CD4-positive, alpha-beta T cell treated with Interferon gamma for 1 hour (primary cell): ENCODE data around the gene PLEKHG3.

Source experiments
- DNase-seq: peaks from one replicate; pipeline ENCODE4 v3.0.0-alpha.2; 2020

PLEKHG3 gene

DNA sequence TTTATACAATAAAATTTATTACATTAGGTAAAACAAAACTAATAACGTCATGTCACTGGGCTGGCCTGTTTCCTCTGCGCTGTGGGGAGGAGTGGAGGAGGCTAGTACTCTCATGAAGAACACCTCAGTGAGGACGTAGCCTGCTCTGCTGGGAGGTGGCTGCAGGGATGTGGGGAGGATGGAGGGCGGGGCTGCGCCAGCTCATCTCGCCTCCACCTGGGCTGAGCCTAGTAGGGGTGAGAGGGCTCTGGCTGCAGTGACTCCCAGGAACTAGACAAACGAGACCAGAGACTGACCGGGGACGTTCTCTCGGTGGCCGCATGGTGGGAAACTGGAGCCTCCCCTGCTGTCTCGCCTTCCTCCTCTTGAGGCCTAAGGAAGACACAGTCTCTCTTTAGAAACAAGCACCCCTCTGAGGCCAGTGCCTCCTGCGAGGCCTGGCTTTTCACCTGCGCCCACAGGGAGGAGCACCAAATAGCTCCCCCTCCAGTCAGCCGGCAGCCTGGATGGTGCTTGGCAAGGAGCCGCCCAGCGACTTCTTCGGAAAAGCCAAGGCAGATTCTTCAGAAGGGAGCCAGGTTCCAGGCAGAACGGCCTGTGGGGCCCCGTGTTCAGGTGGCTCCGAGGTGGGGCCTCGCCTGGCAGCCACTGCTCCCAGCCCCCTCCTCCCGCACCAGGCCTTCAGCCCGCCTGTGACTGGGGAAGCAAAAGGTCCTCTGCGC is 62.4 kb downstream of the PLEKHG3 start:
- no peak for DNase-seq

DNA sequence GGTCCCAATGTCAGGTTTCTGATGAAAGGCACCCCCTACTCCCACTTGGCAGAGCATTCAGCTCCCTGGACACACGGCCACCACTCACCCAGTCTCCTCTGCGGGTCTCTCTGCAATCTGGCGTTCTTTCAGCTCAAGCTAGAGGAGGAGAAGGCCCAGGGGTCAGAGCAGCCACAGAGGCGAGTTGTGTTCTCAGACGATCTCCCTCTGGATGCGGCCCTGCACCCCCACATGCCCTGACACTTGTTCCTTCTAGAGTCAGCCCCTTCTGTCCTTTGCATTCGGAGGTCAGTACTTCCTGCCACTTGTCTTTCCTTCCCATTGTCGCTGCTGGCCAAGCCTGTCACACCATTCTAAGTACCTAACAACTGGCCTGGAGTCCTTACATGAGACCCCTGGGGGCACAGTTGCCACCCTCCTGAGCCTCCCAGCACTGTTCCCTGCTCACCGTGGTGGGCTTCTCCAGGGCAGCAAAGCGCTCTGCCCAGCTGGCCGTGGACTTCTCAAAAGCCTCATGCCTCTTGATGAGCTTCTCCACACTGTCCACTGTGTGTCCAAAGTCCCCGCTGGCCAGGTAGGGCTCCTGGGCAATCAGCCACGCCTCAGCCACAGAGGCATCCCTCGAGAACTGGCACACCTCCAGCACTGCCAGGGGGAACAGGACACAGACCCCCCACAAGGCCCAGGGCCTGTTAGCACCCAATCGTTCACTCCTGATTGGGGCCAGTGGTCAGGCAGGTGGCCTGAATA is 63.2 kb downstream of the PLEKHG3 start:
- DNase-seq = no peak

- DNase-seq = no peak
These were observed 64.3 kb downstream of the PLEKHG3 start for GRCh38 chr14:64768401-64769095.

GRCh38 chr14:64769096-64770020 is 65.1 kb downstream of the PLEKHG3 start:
- DNase-seq = no peak

DNA sequence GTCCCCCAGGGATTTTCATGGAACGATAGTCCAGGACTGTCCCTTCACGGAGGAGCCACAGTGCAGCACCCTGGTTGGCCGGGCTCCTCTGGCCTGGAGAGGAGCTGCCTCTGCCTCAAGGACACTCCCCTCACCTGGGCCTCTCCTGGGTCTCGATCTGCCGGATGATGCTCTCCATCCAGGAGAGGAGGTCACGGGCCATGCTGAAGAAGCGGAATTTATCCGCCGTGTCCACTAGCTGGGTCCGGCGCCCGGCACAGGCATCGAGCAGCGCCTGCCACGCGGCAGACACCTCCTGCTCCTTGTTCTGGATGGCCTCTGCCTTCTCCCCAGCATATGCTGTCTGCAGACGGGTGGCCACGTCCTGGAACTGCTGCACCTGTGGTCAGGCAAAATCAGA is 66.5 kb downstream of the PLEKHG3 start:
- DNase-seq = no peak

GRCh38 chr14:64771161-64771560 is 66.9 kb downstream of the PLEKHG3 start:
- DNase-seq = no peak

DNA sequence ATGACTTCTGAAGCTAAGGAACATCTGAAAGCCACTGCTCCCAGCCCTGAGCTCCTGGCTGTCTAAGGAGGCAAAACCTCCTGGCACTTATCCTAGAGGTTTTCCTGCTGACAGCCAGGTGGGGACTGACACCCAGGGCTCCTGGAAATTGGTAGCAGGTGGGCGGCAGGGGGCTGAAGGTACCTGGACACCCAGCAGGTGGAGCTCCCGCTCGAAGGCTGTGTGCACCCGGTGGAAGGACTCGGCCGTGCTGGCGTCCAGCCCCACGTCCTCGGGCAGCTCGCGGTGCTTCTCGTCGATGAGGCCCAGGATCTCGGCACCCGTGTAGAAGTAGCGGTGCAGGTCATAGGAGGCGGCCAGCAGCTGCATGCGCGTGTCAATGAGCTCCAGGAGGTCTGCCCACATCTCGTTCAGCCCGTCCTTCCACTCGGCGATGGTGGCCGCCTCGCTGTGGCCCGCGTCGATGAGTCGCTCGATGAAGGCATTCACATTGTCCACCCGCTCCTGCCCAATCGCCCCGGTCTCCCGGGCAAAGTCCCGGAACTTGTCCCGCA is 68.2 kb downstream of the PLEKHG3 start:
- DNase-seq = no peak

GRCh38 chr14:64773046-64773445 is 68.8 kb downstream of the PLEKHG3 start:
- DNase-seq = no peak

DNA sequence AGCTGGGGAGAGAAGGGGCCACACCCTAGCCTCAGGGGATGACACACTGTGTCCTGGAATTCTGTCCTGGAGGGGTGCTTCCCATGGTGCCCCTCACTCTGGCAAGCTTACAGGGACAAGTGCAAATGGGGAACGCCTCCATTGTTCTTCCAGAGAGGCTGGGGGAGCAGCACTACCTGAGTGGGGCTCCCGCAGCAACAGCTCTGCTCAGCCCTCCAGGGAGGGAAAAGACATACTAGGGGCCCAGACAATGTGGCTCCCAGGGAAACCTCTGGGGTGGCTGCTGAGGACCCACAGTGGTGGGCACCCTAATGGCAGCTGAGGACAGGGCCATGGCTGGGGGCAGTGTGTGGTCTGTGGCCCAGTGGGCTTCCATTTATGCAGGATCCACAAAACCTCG is 69.4 kb downstream of the PLEKHG3 start:
- no peak for DNase-seq

- no peak for DNase-seq
These were observed 70.0 kb downstream of the PLEKHG3 start for GRCh38 chr14:64774272-64774671.

GRCh38 chr14:64775081-64775777 is 71.0 kb downstream of the PLEKHG3 start:
- no peak for DNase-seq

GRCh38 chr14:64777461-64777860 is 73.2 kb downstream of the PLEKHG3 start:
- DNase-seq = no peak

DNA sequence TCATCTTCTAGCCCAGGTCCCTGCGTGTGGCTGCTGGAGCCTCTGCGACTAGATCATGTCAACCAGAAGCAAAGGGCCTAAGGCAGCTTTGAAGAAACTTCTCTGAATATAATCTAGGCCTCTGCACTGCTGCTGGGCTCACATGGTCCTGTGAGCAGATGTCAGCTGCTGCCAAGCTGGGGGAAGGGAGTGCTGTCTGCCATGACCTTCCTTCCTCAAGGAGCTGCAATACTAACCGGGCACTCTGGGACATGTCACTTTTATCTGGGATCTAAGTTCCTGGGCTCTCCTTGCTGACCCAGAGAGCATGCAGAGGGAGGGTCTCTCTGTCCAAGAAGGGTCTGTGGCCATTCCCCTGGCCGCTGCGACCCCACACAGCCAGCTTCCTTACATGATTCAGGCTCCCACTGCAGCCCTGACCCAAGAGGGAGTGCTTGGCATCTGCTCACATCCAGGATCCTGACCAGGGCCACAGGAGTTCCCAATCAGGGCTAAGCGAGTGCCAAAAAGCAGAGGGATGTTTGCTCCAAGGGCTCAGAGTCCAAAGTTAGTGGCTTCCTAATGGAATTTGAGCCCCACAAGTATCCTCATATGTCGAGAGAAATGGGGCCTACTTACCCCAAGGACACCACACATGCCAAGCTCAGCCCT is 74.0 kb downstream of the PLEKHG3 start:
- DNase-seq = no peak

DNA sequence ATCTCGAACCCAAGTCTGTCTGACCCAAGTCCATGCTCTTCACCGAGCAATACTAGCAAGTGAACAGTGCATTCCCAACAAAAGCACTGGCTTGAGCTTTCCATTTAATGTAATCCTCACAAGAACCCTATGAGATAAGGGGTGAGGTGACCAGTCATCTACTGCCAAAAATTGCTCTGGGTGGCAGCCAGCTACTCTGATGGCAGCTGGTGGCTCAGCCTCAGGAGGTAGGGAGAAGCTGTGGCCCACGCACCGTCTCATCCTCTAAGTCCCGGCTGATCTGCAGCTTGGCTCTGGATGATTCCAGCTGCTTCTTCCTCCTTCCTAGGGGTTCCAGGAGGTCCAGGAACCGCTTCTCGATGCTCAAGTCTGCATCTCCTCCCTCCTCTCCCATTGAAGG is 75.2 kb downstream of the PLEKHG3 start:
- DNase-seq = no peak

- DNase-seq = no peak
These were observed 78.0 kb downstream of the PLEKHG3 start for GRCh38 chr14:64782196-64782595.

DNA sequence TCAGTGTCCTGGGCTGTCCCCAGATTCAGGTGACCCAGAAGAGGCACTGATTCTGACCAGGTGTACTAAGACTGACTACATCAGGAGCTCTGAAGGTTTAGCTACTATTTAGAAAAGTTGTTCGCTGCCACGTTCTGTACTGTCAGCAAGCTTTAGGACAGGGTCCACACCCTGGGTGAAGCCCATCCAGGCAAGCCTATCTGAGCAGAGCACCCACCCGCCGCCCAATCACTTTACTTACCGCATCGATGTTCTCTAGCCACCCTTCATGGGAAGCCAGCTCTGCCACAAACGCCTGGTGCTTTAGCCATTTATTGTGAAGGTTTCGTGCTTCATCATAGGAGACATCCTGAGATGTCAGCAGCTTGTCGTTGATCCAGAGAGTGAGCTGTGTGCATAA is 79.8 kb downstream of the PLEKHG3 start:
- no peak for DNase-seq

DNA sequence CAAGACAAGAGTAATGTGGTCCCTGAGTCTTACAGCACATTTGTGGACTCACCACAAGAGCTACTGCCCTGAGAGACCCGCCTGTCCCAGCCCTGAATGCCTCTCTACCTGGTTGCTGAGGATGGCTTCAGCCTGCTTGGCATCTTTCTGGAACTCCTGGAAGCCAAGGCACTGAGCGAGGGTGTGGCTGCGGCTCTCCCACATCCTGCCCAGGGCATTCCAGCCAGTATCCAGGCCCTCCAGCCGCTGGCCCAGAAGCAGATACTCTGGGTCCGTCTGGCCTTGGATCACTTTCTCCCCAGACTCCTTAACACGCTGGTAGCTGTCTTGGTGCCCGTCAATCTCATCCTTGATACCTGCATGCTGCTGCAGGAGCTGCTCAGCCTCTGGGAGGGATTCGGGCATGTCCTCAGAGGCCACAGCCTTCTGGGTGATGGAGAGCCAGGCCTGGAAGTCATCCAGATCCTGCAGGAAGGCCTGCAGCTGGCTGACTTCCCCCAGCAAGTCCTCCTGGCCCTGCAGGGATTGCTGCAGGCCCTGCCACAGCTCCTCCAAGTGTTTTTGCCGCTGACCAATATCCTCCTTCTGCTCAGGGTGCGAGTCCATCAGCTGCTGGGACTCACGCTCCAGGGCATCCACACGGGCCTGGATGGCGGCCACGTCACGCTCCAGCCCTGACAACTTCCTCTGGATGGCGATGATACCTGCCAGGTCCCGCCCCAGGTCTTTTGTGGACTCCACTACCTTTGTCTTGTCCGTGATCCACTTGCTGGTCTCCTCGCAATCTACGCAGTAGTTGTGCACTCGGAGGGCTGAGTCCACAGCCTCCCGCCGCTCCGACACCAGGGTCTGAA is 82.3 kb downstream of the PLEKHG3 start:
- DNase-seq = no peak

- DNase-seq = no peak
These were observed 83.4 kb downstream of the PLEKHG3 start for GRCh38 chr14:64787619-64788018.

DNA sequence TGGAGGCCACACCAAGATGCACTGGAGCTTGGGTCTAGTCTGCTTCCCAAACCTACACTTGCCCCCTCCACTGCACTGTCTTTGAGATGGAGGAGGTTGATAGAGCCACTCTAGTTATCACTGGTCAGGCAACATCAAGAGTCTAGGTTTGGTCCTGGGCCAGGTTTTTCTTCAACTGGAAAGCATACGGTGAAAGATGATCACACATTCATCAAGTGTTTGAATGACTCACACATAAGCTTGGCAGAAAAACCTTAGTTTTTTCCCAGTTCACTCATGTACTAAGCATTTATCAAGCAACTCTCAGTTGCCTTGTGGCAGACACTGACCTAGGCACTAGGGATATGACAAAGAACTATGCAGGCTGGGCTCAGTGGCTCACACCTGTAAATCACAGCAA is 84.5 kb downstream of the PLEKHG3 start:
- no peak for DNase-seq

GRCh38 chr14:64789696-64790095 is 85.5 kb downstream of the PLEKHG3 start:
- no peak for DNase-seq
